Fibroblast of villous mesenchyme (primary cell): Measurements from ENCODE around the gene B3GNT5. TPM values are rescaled to one million over a fixed set of nuclear protein-coding genes. Genes with fewer than 3 reads are reported as not detected.

ENCODE experiments used
- DNase-seq: peaks from one replicate; pipeline ENCODE4 v3.0.0-alpha.2; 2010; ENCODE audit warnings: low read depth
- H3K4me3 ChIP-seq: 2 replicates; pipeline ENCODE4 v1.5.1; 2011; ENCODE audit warnings: low read depth, mild to moderate bottlenecking, low read length
- total RNA-seq: library from RNA; depleted of rRNA; stranded (reverse); fragments of >200 nt; gene quantifications from 2 replicates; pipeline ENCODE4 v1.2.3, GENCODE V29; 2012
- TF ChIP-seq, protein P1 (sequence below): IDR thresholded peaks from 2 replicates; pipeline ENCODE4 v1.5.1; 2012; ENCODE audit warnings: low read depth, mild to moderate bottlenecking, low read length; ENCODE audit not compliant: insufficient read depth

The B3GNT5 gene
- total RNA-seq, 1 donor: 6.0 TPM

- H3K4me3 ChIP-seq: no peak overlapping the region
- TF ChIP-seq, protein P1, sequence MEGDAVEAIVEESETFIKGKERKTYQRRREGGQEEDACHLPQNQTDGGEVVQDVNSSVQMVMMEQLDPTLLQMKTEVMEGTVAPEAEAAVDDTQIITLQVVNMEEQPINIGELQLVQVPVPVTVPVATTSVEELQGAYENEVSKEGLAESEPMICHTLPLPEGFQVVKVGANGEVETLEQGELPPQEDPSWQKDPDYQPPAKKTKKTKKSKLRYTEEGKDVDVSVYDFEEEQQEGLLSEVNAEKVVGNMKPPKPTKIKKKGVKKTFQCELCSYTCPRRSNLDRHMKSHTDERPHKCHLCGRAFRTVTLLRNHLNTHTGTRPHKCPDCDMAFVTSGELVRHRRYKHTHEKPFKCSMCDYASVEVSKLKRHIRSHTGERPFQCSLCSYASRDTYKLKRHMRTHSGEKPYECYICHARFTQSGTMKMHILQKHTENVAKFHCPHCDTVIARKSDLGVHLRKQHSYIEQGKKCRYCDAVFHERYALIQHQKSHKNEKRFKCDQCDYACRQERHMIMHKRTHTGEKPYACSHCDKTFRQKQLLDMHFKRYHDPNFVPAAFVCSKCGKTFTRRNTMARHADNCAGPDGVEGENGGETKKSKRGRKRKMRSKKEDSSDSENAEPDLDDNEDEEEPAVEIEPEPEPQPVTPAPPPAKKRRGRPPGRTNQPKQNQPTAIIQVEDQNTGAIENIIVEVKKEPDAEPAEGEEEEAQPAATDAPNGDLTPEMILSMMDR: no peak
- DNase-seq: no peak
Measured at GRCh38 chr3:183244981-183245476, 8.0 kb upstream of the B3GNT5 start.

- H3K4me3 ChIP-seq: no peak overlapping the region
- TF ChIP-seq, protein P1: no peak
- DNase-seq: no peak
Measured at GRCh38 chr3:183247011-183247589, 6.0 kb upstream of the B3GNT5 start.

DNA sequence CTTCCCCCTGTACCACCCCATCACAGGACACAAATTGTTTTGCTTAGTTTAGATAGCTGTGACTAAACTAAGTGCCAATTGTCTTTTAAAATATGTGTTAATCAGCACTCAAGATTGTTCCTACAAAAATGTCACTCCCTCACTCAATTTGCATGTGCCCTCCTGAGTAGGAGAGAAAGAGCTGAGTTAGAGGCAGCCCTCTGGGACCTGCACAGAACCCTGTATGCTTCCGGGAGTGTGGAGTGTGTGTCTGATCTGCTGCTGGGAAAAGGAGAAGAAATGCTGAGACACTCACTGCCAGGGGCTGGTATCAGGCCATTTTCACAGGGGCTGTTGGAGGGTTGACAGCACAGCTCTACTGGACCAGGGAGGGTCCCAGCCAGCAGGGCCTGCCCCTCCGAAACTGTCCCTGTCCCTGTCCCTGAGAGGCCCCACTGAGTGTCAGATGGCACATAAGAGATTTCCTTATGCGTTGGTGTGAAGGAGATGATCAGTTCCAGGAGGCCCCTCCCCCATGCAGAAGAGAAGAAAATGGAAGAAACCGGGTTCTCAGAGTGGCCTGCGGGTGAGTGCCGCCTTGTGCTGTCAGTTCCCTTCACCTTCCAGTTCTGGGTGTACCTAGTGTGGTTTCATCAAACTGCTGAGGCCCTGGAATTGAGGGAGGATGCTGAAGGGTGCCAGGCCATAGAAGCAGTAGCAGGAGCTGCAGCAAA is 3.9 kb upstream of the B3GNT5 start:
- DNase-seq: no peak
- H3K4me3 ChIP-seq: no peak overlapping the region
- TF ChIP-seq, protein P1: no peak

- H3K4me3 ChIP-seq: peak overlapping the region; percentile 79
- no peak for DNase-seq
- TF ChIP-seq, protein P1: no peak
Measured at GRCh38 chr3:183252118-183252782, 803 bp upstream of the B3GNT5 start.

DNA sequence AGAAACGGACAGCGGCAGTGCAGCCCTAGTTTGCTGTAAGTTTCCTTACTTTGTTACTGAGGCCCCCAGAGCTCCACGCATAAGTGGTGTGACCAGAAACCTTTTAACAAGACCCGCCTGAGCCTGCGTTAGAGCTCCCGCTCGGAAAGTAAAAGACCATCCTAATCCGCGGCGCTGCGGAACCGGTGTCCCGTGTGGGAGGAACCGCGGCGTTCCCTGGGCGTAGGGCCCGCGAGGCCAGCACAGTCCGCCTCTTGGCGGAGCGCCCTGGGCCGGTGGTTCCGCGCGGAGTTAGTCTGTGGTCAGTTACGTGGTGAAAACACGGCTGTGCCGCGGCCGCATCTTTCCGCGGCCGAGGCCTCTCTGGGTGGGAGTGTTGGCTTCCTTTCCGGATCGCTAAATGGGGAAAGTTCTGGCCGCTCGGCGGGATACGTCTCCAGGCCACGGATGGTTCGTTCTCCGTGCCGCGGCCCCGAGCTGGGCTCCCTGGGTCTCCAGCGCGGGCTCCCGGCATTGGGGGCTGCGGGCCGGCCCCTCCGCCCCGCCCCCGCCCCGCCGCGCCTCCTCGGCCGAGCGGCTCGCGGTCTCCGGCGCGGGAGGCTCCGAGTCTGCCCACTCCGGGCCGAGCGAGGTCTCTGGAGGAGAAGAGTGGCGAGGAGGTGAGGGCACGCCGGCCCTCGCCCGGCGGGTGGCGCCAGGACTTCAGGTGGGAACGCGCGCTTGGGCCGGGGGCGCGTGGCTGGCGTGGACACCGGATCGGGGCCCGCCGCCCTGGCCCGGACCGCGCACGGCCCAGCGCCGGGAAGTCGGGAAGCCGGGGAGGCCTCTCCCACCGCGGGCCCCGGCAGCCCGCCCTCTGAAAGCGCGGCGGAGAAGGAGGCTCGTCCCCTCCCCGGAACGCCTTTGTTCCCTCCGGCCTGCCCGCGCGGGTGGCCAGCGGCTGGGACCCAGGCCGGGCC is 754 bp downstream of the B3GNT5 start:
- peak overlapping the region; percentile 79 for H3K4me3 ChIP-seq
- peak; percentile 74 for DNase-seq
- TF ChIP-seq, protein P1: peak; percentile 6

DNA sequence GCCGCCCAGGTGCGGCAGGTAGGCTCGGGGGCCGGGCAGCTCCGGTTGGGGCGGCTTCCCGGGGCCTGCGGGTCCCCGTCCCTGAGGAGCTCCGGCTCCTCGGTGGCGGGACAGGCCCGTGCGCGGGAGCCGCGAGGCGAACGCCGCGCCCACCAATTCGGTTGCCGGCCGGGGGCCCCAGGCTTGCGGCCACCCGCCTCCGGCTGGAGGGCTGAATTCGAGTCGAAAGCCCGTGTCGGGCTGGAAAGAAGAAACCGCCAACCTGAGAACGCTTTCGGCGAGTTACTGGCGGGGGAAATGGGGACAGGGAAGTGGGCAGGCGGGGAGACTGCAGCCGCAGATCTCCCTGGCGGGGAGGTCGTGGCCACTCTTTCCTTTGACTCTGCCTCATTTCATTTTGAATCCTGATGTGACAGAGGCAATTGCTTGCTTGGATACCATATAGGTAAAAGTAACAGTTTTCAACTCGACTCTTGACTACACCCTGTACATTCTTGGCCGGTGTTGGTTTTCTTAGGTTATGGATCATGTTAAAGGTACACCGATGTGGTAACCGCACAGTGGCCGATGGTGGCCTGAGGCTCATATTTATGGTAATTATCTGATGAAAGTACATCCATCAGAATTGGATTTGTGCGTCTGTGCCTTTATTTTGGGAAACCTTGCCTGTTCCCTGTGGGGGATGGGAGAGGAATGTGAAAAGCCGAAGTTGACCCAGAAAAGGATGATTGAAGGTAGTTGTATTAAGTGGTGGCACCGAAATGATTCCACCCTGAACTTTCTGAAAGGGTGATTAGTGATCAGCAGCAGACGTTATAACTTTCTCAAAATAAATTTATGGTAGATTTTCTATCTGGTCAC is 1.7 kb downstream of the B3GNT5 start:
- DNase-seq: peak; percentile 21
- H3K4me3 ChIP-seq: peak overlapping the region; percentile 79
- TF ChIP-seq, protein P1: no peak
